ENCODE results near the gene SRPRB.

The SRPRB gene, protein sequence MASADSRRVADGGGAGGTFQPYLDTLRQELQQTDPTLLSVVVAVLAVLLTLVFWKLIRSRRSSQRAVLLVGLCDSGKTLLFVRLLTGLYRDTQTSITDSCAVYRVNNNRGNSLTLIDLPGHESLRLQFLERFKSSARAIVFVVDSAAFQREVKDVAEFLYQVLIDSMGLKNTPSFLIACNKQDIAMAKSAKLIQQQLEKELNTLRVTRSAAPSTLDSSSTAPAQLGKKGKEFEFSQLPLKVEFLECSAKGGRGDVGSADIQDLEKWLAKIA

GRCh38 chr3:133805702-133806475 is at the start of gene SRPRB:
TSS of gene SRPRB (plus strand) at chr3:133805815. CDS start at chr3:133805849, 34 bp downstream.
- in situ Hi-C loops (cut with MboI; ENCODE audit: low sequenced_read_pairs): no loop called here

- in situ Hi-C loops (cut with MboI; ENCODE audit: low sequenced_read_pairs): no loop called here
These were observed 48.6 kb upstream of the SRPRB start for GRCh38 chr3:133756716-133757694.

DNA sequence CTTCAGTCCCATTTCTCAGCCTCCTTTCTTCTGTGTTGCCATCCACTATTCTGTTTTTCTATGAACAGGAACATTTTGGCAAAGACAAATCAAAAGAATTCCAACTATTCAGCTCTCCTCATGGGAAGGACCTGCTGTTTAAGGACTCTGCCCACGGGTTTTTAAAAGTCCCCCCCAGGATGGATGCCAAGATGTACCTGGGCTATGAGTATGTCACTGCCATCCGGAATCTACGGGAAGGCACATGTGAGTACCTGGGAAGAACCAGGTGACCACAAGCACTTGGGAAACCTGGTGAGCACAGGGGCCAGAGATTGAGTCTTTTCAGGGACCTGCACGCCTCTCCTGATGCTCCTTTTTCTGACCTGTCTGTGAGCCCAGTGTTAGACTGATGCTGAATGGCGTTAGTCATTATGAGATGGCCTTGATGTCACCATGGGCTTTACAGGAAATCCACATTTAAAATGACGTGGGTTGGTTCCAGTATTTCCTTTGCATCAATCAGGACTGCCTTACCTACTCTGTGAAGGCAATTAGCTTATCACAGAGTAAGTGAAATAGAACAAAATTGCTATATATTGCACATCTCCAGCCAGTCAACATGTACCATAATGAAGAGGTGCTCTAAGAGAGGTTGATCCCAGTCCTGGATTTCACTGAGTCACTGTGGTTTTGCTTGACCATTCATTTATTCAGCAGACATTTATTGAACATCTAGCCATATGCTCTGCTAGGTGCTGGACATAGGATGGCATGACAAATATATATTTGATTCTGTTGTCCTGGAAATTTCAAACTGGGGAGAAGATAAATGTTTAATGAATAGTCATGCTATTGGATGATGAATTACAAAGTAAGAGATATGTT is 47.7 kb upstream of the SRPRB start:
- in situ Hi-C loops (cut with MboI; ENCODE audit: low sequenced_read_pairs): no loop called here

- in situ Hi-C loops (cut with MboI; ENCODE audit: low sequenced_read_pairs): no loop called here
These were observed 47.1 kb upstream of the SRPRB start for GRCh38 chr3:133758568-133758928.

DNA sequence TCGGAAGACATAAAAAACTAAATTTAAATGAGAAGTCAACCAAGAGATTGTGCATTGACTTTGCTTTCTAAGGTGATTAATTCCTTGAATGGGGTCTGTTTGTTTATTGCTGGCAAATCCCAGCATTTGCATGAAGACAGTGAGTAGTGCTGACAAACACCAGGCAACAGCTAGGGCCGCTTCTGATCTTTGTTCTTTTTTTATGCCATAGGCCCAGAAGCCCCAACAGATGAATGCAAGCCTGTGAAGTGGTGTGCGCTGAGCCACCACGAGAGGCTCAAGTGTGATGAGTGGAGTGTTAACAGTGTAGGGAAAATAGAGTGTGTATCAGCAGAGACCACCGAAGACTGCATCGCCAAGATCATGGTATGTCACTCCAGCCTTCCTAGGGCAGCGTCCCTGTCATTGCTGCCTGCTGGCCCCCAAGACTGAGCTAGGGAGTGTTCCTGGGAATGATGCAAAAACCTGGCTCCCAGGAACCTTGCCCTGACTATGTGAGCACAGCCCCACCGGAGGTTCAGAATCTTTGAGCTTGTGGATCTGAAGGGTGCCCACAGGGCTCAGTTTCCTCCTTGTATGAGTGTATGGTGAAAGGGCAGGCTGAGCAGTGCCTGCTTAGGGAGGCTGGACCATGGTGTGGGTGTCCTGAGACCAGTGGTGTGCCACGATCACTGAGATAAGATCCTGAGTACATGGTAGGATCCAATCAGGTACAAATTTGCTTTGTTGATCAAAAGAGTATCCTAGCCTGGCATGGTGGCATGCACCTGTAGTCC is 46.5 kb upstream of the SRPRB start:
- in situ Hi-C loops (cut with MboI; ENCODE audit: low sequenced_read_pairs): no loop called here

GRCh38 chr3:133759740-133760305 is 45.8 kb upstream of the SRPRB start:
- in situ Hi-C loops (cut with MboI; ENCODE audit: low sequenced_read_pairs): no loop called here

DNA sequence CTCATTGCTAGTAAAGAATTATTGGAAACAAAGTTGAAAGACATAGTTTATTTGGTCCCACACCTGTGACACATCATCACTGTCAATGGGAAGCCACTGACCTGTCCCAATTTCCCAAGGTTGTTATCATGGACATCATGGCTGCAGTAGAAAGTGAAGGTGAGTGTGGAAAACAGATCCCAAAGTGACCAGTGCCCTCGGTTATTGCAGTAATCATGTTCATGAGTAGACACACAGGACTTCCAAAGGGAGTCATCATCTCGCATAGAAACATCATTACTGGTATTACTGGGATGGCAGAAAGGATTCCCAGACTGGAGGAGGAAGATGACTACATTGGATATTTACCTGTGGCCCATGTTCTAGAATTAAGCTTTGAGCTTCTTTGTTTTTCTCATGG is 44.7 kb upstream of the SRPRB start:
- in situ Hi-C loops (cut with MboI; ENCODE audit: low sequenced_read_pairs): no loop called here

GRCh38 chr3:133761605-133762484 is 43.8 kb upstream of the SRPRB start:
- in situ Hi-C loops (cut with MboI; ENCODE audit: low sequenced_read_pairs): no loop called here

GRCh38 chr3:133762539-133762938 is 43.1 kb upstream of the SRPRB start:
- in situ Hi-C loops (cut with MboI; ENCODE audit: low sequenced_read_pairs): no loop called here

DNA sequence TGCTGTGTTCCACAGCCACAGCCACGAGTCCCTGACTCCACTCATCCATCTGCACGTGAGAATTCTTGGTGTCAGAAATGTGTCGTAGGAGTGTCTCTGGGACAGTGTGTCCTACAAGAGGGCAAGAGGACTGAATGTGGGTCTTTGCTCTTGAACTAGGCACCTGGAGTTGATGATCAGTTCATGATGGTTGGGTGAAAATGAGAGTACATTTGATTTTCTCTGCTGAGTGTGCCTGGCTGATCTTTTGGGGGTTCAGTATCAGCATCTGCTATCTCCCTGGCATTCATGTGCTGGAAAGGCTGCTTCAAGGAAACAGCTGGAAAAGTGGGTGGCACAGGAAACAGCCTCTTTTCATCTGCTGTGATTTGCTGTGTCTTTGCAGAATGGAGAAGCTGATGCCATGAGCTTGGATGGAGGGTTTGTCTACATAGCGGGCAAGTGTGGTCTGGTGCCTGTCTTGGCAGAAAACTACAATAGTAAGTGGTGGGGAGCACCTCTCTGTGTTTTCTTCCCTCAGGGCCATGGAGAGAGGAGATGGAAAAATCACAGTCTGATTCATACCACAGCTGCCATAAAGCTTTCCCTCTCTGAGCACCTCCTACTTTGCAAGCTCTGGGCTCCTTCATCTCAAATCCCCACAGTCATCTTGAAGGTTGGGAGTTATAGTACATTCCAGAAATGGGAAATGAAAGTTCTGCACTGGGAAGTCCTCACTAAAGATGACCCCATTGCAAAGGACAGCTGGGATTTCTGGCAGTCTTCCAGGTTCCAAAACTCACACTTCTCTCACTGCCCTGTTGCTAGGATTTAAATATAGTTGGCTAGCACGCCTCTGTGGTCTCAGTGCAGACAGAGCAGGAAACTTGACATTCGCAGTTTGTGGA is 41.6 kb upstream of the SRPRB start:
- in situ Hi-C loops (cut with MboI; ENCODE audit: low sequenced_read_pairs): no loop called here

DNA sequence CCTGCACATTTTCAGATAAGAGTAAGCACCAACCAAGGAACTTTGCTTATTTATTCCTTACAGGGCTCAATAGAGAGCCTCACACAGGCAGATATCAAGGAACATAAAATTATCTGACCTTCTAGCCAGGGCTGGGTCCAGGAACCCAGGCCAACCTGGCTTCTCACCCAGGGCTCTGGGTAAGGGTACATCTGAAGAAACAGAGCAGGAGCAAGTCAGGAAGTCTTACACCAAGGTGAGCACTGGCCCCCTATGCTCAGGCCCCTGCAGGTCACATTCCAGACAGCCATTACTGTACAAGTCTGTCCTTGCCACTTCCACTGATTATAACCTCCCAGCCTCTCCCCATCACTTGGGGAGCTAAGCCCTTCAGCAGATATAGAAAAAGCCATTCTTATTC is 40.4 kb upstream of the SRPRB start:
- in situ Hi-C loops (cut with MboI; ENCODE audit: low sequenced_read_pairs): no loop called here

DNA sequence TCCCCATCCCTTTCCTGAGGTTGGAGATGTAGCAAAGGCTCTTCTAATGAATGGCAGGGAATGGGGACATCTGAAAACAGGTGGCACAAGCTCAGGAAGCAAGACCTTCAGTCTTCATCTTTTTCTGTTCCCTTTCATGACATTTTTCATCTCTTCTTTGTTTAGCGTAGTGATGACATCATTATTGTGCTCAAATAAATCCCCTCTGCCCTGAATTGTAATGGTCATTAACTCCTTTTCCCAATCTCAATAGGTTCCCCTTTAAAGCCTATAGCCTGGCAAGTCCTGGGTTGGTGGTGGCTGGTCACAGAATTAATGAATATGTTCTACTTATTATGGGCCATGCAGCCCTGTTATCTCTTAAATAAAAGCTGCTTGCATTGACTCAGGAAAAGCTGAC is 38.0 kb upstream of the SRPRB start:
- in situ Hi-C loops (cut with MboI; ENCODE audit: low sequenced_read_pairs): no loop called here

DNA sequence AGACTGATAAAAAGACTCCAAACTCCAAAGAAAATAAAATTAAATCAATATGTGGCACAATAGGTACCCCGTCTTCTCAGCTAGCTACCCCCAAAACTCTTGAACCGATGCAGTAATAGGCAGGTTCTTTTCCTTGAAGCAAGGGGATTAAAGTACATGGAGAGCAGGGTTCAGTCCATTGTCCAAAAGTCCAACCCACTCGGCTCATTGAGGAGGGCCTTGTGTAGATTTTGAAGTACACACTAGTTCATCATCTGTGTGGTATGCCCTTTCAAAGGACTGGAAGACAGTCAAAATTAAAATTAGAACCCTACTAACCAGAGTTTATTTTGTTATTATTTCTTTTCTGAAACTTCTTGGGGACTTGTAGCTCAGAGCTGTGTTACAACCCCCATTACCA is 36.1 kb upstream of the SRPRB start:
- in situ Hi-C loops (cut with MboI; ENCODE audit: low sequenced_read_pairs): no loop called here

- in situ Hi-C loops (cut with MboI; ENCODE audit: low sequenced_read_pairs): no loop called here
These were observed 31.9 kb upstream of the SRPRB start for GRCh38 chr3:133773732-133774131.

DNA sequence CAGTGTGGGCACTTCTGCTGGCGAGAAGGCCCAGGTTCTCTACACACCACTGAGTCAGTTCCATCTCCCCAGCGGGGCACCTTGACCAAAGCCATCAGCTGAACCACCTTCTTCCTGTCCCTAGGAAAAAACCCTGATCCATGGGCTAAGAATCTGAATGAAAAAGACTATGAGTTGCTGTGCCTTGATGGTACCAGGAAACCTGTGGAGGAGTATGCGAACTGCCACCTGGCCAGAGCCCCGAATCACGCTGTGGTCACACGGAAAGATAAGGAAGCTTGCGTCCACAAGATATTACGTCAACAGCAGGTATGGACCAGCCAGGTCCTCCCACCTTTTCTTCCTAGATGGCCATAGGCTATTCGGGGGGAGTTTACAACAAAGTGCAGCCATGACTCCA is 30.3 kb upstream of the SRPRB start:
- in situ Hi-C loops (cut with MboI; ENCODE audit: low sequenced_read_pairs): no loop called here

- in situ Hi-C loops (cut with MboI; ENCODE audit: low sequenced_read_pairs): no loop called here
These were observed 29.8 kb upstream of the SRPRB start for GRCh38 chr3:133775835-133776234.

DNA sequence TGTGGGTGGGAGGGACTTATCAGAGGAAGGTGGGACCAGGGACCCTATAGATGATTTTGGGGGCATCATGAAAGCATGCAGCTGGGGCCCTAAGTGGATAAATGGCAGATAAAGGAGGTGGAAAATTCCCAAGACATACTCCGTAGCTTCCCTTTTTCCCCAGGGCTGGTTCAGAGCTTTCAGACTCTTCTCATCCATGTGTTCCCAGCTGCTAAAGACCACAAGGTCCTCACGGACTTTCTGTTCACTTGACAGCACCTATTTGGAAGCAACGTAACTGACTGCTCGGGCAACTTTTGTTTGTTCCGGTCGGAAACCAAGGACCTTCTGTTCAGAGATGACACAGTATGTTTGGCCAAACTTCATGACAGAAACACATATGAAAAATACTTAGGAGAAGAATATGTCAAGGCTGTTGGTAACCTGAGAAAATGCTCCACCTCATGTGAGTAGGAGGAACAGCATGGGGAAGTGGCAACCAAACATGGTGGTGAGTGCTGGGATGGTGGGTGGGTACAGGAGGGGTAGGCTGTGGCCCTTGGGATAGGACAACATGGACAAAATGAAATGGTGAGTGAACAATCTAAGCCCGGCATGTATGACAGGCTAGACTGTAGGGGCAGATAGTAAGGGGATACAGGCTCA is 28.7 kb upstream of the SRPRB start:
- in situ Hi-C loops (cut with MboI; ENCODE audit: low sequenced_read_pairs): no loop called here

Measured in HL-60/S4 (cell line).